ENCODE results near the gene NLRC5.

- no peak for TF ChIP-seq CTCF (IDR thresholded peaks at IDR 0.05)
- no peak for TF ChIP-seq POLR2A (IDR thresholded peaks at IDR 0.05)
These were observed 104.6 kb downstream of the NLRC5 start for GRCh38 chr16:57093666-57094564.

All from Peyer's patch (tissue), 4 donors.